Nephron (organoid): ENCODE data around the gene SNTB2.

Experiments
- H3K27ac Mint-ChIP-seq, 3 experiments: 2 replicates each; pipeline ENCODE4 v1.8.0; 2020; ENCODE audit warnings: mixed read lengths in 3 of 3, mild to moderate bottlenecking in 2 of 3, moderate library complexity in 1 of 3
- H3K27me3 Mint-ChIP-seq: 2 replicates; pipeline ENCODE4 v1.8.0; 2021; ENCODE audit warnings: low read depth, mild to moderate bottlenecking, moderate library complexity, mixed read lengths
- H3K36me3 Mint-ChIP-seq: 2 replicates; pipeline ENCODE4 v1.8.0; 2020; ENCODE audit warnings: low read depth, mixed read lengths
- H3K4me1 Mint-ChIP-seq: 2 replicates; pipeline ENCODE4 v1.8.0; 2020; ENCODE audit warnings: mixed read lengths
- H3K4me3 Mint-ChIP-seq, 3 experiments: 2 replicates each; pipeline ENCODE4 v1.8.0; 2020; ENCODE audit warnings: mild to moderate bottlenecking in 3 of 3, mixed read lengths in 3 of 3, moderate library complexity in 2 of 3
- H3K9me3 Mint-ChIP-seq: 2 replicates; pipeline ENCODE4 v1.8.0; 2020; ENCODE audit warnings: mixed read lengths
- CTCF ChIP-seq, 3 experiments: fragments of 200-600 bp; sonication (generic); IDR thresholded peaks; one replicate each; pipeline ENCODE4 v1.5.0; 2021; ENCODE audit warnings: antibody characterized with exemption in 3 of 3; ENCODE audit not compliant: unreplicated experiment in 3 of 3

The SNTB2 gene

GRCh38 chr16:69273009-69273408 is 86.0 kb downstream of the SNTB2 start:
- H3K9me3 Mint-ChIP-seq = no peaks in the 10 kb centered on the region

GRCh38 chr16:69274699-69275235 is 87.8 kb downstream of the SNTB2 start:
- no peak for TF ChIP-seq CTCF (IDR thresholded peaks at IDR 0.05; ENCODE audit: unreplicated experiment in 3 of 3)
- Mint-ChIP-seq H3K9me3 (no peaks in the 10 kb centered on the region), H3K27me3 (no peaks in the 10 kb centered on the region), H3K36me3 (peaks cover 37% of the 10 kb centered on the region), H3K4me1 (peaks cover 32% of the 10 kb centered on the region), H3K4me3 (no peak overlapping the region), H3K27ac (peak overlapping the region in 2 of 3 experiments; percentile 90 to 93)

More at GRCh38 chr16:69273009-69273408, 86.0 kb downstream of the SNTB2 start:
- peaks cover 27% of the 10 kb centered on the region for H3K4me1 Mint-ChIP-seq
- no peak for TF ChIP-seq CTCF (IDR thresholded peaks at IDR 0.05; ENCODE audit: unreplicated experiment in 3 of 3)
- H3K27me3 Mint-ChIP-seq = no peaks in the 10 kb centered on the region
- no peak overlapping the region for H3K4me3 Mint-ChIP-seq
- H3K36me3 Mint-ChIP-seq = peaks cover 30% of the 10 kb centered on the region
- peak overlapping the region in 2 of 3 experiments; percentile 62 to 75 for H3K27ac Mint-ChIP-seq

- Mint-ChIP-seq H3K4me3 (no peak overlapping the region), H3K36me3 (peaks cover 35% of the 10 kb centered on the region), H3K27me3 (no peaks in the 10 kb centered on the region), H3K9me3 (no peaks in the 10 kb centered on the region), H3K27ac (peak overlapping the region; percentile 83 to 93 (median 90)), H3K4me1 (peaks cover 32% of the 10 kb centered on the region)
- TF ChIP-seq CTCF (IDR thresholded peaks at IDR 0.05; ENCODE audit: unreplicated experiment in 3 of 3) = no peak
Observed at GRCh38 chr16:69276148-69277115, 89.5 kb downstream of the SNTB2 start.

GRCh38 chr16:69277413-69277812 is 90.4 kb downstream of the SNTB2 start:
- Mint-ChIP-seq H3K36me3 (peaks cover 32% of the 10 kb centered on the region), H3K27ac (peak overlapping the region; percentile 41 to 93 (median 62)), H3K4me3 (no peak overlapping the region), H3K4me1 (peaks cover 32% of the 10 kb centered on the region), H3K27me3 (no peaks in the 10 kb centered on the region), H3K9me3 (no peaks in the 10 kb centered on the region)
- TF ChIP-seq CTCF (IDR thresholded peaks at IDR 0.05; ENCODE audit: unreplicated experiment in 3 of 3) = no peak

- Mint-ChIP-seq H3K27me3 (no peaks in the 10 kb centered on the region), H3K4me1 (peaks cover 4% of the 10 kb centered on the region), H3K4me3 (no peak overlapping the region), H3K9me3 (no peaks in the 10 kb centered on the region), H3K27ac (no peak overlapping the region), H3K36me3 (peaks cover 19% of the 10 kb centered on the region)
- no peak for TF ChIP-seq CTCF (IDR thresholded peaks at IDR 0.05; ENCODE audit: unreplicated experiment in 3 of 3)
Observed at GRCh38 chr16:69283851-69284250, 96.9 kb downstream of the SNTB2 start.
